HG03575 (cell line): ENCODE data around the gene FAM53A.
"Not testable (repeated sequence)": the region's sequence is repeated elsewhere in the genome, so short reads cannot be mapped to it uniquely, and the experiment has no call there.

Experiments used
- ATAC-seq: cut with Tn5 transposase; IDR thresholded peaks from one replicate; pipeline ENCODE4 v1.9.1; 2021; ENCODE audit not compliant: unreplicated experiment, insufficient number of reproducible peaks, low FRiP score; ENCODE audit errors: extremely low read depth

Gene FAM53A

GRCh38 chr4:1693131-1693896, 9.2 kb upstream of the FAM53A start:
- no peak for ATAC-seq

DNA sequence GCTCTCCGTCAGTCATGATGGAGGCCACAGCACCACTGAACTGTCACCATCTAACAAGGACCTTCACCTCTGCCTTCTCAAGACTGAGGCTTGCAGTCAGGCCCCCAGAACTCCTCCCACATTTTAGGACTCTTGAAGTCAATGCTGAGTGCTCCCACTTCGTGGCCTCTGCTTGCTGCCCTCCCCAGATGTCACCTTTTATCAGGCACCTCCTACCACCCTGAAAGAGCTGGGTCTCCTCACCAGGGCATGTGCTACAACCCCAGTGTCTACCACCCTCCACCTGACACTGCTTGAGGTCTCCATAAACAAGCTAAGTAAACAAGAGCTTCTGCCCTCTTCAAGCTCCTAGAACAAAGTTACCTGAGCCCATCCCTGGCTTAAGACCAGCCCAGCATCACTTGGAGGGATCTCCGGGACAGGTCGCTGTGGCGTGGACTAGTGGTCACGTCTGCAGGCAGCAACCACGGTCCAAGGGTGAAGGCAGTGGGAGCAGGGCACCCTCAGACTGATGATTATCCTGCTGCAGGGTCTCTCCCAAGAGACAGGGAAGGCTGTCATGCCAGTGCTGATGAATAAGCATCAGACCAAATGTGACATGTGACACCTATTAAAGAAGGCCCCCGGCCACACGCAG, 7.7 kb upstream of the FAM53A start:
- no peak for ATAC-seq

- ATAC-seq: no peak
These were observed 6.6 kb upstream of the FAM53A start for GRCh38 chr4:1690698-1691097.

DNA sequence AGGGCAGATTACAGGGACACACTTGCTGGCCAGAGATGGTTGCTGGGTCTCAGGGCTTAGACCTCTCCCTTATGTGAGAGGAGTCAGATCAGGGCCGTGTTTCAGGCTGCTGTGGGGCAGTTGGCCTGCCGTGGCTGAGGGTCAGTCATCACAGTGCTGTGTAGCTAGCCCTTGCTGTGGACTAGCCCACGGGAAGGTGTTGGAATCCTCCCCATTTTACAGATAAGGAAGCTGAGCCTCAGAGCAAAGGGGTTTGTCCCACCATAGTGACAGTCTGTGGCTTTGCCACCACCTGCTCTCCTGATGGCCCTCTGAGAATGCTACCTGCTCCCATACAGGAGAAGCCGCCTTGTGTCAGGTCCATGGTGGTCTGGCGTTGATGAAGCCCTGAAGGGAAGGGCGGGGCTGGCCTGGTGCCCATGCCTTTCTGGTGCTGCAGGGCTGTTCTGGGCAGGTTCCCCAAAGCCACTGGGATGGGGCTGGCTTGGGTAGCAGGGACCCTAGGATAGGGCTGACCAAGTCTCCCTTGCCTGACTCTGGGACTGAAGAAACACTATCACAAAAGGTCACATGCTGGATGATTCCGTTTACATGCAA, 2.4 kb upstream of the FAM53A start:
- ATAC-seq: no peak

DNA sequence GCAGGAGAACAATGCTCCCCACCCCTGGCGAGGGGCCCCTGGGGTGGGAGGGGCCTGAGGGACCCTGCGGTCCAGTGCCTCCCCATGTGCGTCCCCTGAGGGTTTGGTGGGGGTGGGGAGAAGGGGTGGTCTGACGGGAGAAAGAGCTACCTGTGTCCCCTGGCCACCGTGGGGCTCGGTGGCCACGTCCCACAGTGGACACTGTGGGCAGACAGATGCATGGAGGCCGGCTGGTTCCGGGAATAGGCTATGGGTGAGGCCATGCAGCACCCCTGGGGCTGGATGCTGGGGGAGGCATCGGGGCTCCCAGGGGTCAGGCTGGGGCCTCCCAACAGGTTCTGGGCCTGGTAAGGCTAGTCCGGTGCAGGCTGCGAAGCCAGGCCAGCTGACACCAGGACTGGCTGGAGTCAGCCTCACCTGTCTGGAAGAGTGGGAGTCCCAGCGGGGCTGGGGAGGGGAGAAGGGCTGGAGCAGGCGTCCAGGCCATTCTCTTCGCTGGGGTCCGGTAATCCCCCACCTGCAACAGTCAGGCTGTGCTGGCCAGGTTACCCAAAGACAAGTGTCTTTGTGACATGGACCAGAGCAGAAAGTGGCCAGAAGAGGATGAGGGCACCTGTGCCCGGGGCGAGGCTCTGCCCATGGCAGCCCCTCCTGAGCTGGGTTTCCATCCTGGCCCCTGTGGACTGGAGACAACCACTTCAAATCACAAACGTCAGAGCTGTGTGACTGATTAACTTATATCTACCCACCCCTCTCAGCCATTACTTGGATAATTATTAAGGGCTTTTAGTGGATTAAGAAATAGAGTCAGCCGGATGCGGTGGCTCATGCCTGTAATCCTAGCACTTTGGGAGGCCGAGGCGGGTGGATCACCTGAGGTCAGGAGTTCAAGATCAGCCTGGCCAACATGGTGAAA, 1.4 kb upstream of the FAM53A start:
- no peak for ATAC-seq

- no peak for ATAC-seq
These were observed 557 bp upstream of the FAM53A start for GRCh38 chr4:1684506-1685234.

- no peak for ATAC-seq
These were observed 815 bp downstream of the FAM53A start for GRCh38 chr4:1683261-1683735.

- ATAC-seq: no peak
These were observed 1.3 kb downstream of the FAM53A start for GRCh38 chr4:1682860-1683259.

GRCh38 chr4:1678244-1678643, 5.9 kb downstream of the FAM53A start:
- ATAC-seq: no peak

DNA sequence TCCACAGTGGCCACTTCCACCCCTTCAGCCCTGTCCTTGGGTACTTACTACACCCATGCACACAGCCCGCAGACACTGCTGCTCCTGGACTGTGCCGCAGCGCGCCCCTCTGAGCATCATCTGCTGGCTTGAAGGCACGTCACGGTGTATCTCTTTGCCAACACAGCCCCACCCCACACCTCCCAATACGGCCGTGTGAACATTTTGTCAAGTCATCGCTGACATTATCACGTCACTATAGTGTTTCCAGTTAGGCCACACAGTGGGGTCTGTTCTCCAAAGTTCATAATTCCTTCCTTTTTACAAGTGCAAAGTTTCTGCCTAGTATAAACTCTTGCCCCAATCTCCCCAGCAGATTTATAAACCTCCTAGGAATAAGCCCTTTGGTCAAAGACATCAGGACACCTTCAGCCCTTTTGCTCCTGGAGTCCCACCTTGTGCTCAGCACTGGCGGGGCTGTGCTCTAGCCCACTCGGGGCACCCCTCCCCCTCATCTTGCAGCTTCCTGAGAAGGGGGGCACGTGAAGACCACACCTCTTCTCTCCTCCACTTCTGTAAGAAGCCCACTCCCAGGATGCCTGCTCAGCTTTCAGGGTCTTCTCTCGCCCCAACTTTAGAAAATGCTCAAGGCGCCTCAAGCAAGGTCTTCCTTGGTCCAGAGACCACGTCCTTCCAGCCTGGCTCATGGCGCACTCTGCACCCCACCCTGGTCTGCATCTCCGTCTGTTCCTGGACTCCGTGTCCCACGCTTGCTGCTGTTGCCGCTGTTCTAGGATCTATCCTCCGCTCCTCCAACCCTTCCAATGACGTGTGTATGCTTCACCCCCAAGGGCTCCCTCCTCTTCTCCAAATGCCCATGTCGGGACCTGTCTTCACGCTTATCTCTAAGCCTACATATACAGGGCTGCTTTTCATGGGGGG, 7.2 kb downstream of the FAM53A start:
- ATAC-seq: no peak

DNA sequence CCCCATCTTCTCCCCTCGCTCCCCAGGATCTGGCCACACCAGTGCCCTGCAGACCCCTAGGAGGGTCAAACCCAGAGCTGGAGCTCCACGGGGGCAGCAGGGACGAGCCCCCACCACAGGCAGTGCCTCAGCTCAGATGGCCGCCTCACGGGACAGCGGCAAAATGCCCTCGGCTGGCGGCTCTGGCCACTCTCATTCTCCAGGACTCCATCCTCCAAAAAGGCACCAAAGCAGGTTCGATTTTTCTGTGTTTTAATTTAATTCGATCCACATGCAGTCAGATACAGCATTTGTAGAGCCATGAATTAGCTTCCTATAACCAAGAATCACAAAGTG, 8.3 kb downstream of the FAM53A start:
- no peak for ATAC-seq

GRCh38 chr4:1675136-1675801, 8.8 kb downstream of the FAM53A start:
- ATAC-seq: no peak

DNA sequence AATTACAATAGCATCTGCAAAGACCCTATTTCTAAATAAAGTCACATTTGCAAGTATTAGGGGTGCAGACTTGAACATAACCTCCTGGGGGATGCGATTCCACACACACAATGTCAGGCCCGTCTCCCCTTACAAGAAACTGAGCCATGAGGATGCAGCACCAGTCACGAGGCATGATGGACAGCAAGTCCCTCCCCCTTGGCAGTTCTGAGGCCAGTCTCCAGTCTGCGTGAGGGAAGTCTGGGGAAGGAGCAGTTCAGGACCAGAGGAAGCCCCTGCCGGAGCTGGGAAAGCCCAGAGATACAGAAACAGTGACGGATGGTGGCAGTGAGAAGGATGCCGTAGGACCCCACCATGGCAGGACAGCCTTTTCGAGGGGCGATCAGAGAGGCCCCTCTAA, 9.4 kb downstream of the FAM53A start:
- no peak for ATAC-seq

DNA sequence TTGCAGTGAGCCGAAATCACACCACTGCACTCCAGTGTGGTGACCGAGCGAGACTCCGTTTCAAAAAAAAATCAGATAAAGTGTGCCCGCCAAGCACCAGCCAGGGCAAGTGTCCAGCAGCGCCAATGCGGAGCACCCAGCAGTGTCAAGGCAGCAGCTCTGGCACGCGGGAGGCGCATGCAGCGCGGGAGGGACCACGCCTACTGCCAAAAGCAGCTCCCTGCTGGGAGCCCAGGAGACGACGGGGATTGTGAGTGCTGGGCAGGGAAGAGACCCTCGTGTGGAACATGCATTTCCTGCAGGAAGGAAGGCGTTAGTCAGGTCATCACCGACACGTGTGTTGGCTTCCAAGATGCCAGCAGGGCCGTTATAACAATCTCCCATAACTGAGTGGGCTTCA, 10.4 kb downstream of the FAM53A start:
- no peak for ATAC-seq

- ATAC-seq: not testable (repeated sequence)
These were observed 13.1 kb downstream of the FAM53A start for GRCh38 chr4:1671011-1671410.

- ATAC-seq: no peak
These were observed 13.8 kb downstream of the FAM53A start for GRCh38 chr4:1670279-1670678.

- no peak for ATAC-seq
These were observed 14.3 kb downstream of the FAM53A start for GRCh38 chr4:1669850-1670249.
